Natural killer cell (primary cell): ENCODE results near the gene LCE1E. TPM values are rescaled to one million over a fixed set of nuclear protein-coding genes. Genes with fewer than 3 reads are reported as not detected.

Source experiments
- ATAC-seq, 3 donors: fragments of 150-1000 bp in 2 of 3; fragments of 200-7000 bp in 1 of 3; cut with Tn5 transposase; 1 replicate in 1 of 3; 2 replicates in 2 of 3; pipeline ENCODE4 v1.10.0; 2021; ENCODE audit warnings: mild to moderate bottlenecking in 2 of 3, moderate library complexity in 2 of 3
- DNase-seq, 2 donors: peaks; one replicate each; pipeline versions ENCODE4 v3.0.0 to v3.0.0-alpha.2; 2013 to 2021; ENCODE audit warnings: mixed read lengths in 1 of 2
- H3K27ac ChIP-seq: one replicate; pipeline ENCODE4 v1.5.1; 2013; ENCODE audit warnings: mild to moderate bottlenecking, low read length
- H3K27me3 ChIP-seq: one replicate; pipeline ENCODE4 v1.6.1; 2013; ENCODE audit warnings: low read length; ENCODE audit not compliant: control insufficient read depth, insufficient read depth
- H3K36me3 ChIP-seq: one replicate; pipeline ENCODE4 v1.6.1; 2013; ENCODE audit warnings: low read length; ENCODE audit not compliant: control insufficient read depth, insufficient read depth
- H3K4me1 ChIP-seq: one replicate; pipeline ENCODE4 v1.6.1; 2013; ENCODE audit warnings: low read length; ENCODE audit not compliant: control insufficient read depth, insufficient read depth
- H3K4me3 ChIP-seq: one replicate; pipeline ENCODE4 v1.5.1; 2013; ENCODE audit warnings: low read length
- H3K9me3 ChIP-seq: one replicate; pipeline ENCODE4 v1.6.1; 2013; ENCODE audit warnings: low read length; ENCODE audit not compliant: control insufficient read depth, insufficient read depth
- H3K27ac Mint-ChIP-seq, 2 donors: one replicate each; pipeline ENCODE4 v1.8.0; 2022; ENCODE audit warnings: mild to moderate bottlenecking in 2 of 2, mixed read lengths in 2 of 2, moderate library complexity in 1 of 2
- H3K27me3 Mint-ChIP-seq, 2 donors: one replicate each; pipeline ENCODE4 v1.8.0; 2022; ENCODE audit warnings: low read depth in 2 of 2, mixed read lengths in 2 of 2
- H3K36me3 Mint-ChIP-seq: one replicate; pipeline ENCODE4 v1.8.0; 2022; ENCODE audit warnings: mixed read lengths
- H3K4me1 Mint-ChIP-seq, 2 donors: one replicate each; pipeline ENCODE4 v1.8.0; 2022; ENCODE audit warnings: mixed read lengths in 2 of 2
- H3K4me3 Mint-ChIP-seq: one replicate; pipeline ENCODE4 v1.8.0; 2022; ENCODE audit warnings: mild to moderate bottlenecking, moderate library complexity, mixed read lengths
- H3K9me3 Mint-ChIP-seq, 2 donors: one replicate each; pipeline ENCODE4 v1.8.0; 2022; ENCODE audit warnings: mixed read lengths in 2 of 2
- WGBS: methylation state at CpG from one replicate; pipeline ENCODE4 v1.1.7; 2013; ENCODE audit warnings: missing lambda C conversion rate; ENCODE audit not compliant: insufficient coverage; 5-methylcytosine and 5-hydroxymethylcytosine counted together
- intact Hi-C: fragments of 100-400 bp; cut with micrococcal nuclease; formaldehyde crosslinking; loops from one replicate; pipeline ENCODE4 v1.14.2; 2022
- total RNA-seq, 4 donors: library from RNA; stranded (reverse); fragments of 120-200 nt in 1 of 4; gene quantifications; one replicate each; pipeline versions ENCODE4 v1.2.3 to v1.2.4, GENCODE V29; 2013 to 2022
- TF ChIP-seq, protein P1 (sequence below): fragments of 200-600 bp; IDR thresholded peaks from one replicate; pipeline ENCODE4 v1.8.0; 2022; ENCODE audit warnings: antibody characterized with exemption

The LCE1E gene
- total RNA-seq, 3 donors from 2014 or later (not counting 1 experiment from before 2014, with no cell fraction given), result not detected

DNA sequence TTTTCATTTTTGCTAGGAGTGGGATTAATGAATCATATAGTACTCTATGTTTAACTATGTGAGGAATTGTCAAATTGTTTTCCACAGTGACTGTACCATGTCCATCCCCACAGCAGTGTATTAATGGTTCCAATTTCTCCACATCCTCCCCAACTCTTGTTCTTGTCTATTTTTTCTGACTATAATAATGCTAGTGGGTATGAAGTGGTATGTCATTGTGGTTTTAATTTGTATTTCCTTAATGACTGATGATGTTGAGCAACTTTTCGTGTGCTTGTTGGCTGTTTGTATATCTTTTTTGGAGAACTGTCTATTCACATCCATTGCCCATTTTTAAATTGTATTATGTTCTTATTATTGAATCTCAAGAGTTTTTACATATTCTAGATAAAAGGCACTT, 38.2 kb upstream of the LCE1E start:
- H3K4me1 ChIP-seq, result no peaks in the 10 kb centered on the region
- Mint-ChIP-seq H3K27ac (no peak overlapping the region), H3K9me3 (peaks cover 0 to 5% of the 10 kb centered on the region in 2 donors), H3K36me3 (no peaks in the 10 kb centered on the region), H3K27me3 (peaks cover 33 to 80% of the 10 kb centered on the region in 2 donors), H3K4me3 (no peak overlapping the region), H3K4me1 (no peaks in the 10 kb centered on the region)
- intact Hi-C loops, result no loop called here
- H3K36me3 ChIP-seq, result no peaks in the 10 kb centered on the region
- ATAC-seq (no peak), DNase-seq (no peak)
- TF ChIP-seq, protein P1, sequence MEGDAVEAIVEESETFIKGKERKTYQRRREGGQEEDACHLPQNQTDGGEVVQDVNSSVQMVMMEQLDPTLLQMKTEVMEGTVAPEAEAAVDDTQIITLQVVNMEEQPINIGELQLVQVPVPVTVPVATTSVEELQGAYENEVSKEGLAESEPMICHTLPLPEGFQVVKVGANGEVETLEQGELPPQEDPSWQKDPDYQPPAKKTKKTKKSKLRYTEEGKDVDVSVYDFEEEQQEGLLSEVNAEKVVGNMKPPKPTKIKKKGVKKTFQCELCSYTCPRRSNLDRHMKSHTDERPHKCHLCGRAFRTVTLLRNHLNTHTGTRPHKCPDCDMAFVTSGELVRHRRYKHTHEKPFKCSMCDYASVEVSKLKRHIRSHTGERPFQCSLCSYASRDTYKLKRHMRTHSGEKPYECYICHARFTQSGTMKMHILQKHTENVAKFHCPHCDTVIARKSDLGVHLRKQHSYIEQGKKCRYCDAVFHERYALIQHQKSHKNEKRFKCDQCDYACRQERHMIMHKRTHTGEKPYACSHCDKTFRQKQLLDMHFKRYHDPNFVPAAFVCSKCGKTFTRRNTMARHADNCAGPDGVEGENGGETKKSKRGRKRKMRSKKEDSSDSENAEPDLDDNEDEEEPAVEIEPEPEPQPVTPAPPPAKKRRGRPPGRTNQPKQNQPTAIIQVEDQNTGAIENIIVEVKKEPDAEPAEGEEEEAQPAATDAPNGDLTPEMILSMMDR, result no peak
- no CpG with 5 or more reads among the region's 1 CpG for WGBS
- H3K27me3 ChIP-seq, result no peaks in the 10 kb centered on the region
- no peaks in the 10 kb centered on the region for H3K9me3 ChIP-seq
- H3K27ac ChIP-seq, result no peak overlapping the region
- no peak overlapping the region for H3K4me3 ChIP-seq

GRCh38 chr1:152752225-152752624, 33.8 kb upstream of the LCE1E start:
- no peak overlapping the region for H3K27ac Mint-ChIP-seq
- H3K9me3 Mint-ChIP-seq, result no peaks in the 10 kb centered on the region
- no peaks in the 10 kb centered on the region for H3K36me3 ChIP-seq
- no peak for ATAC-seq
- no peaks in the 10 kb centered on the region for H3K4me1 ChIP-seq
- intact Hi-C loops, result no loop called here
- no peak overlapping the region for H3K4me3 ChIP-seq
- no peaks in the 10 kb centered on the region for H3K9me3 ChIP-seq
- TF ChIP-seq, protein P1, result no peak
- WGBS, result 62% methylated on average over 1 of the region's 1 CpG
- H3K27me3 Mint-ChIP-seq, result peaks cover 26 to 74% of the 10 kb centered on the region in 2 donors
- DNase-seq, result no peak
- H3K4me3 Mint-ChIP-seq, result no peak overlapping the region
- H3K27ac ChIP-seq, result no peak overlapping the region
- no peaks in the 10 kb centered on the region for H3K4me1 Mint-ChIP-seq
- H3K36me3 Mint-ChIP-seq, result no peaks in the 10 kb centered on the region
- peaks cover 2% of the 10 kb centered on the region for H3K27me3 ChIP-seq

- H3K27me3 Mint-ChIP-seq, result peaks cover 24 to 62% of the 10 kb centered on the region in 2 donors
- H3K4me3 Mint-ChIP-seq, result no peak overlapping the region
- H3K36me3 Mint-ChIP-seq, result no peaks in the 10 kb centered on the region
- H3K27ac Mint-ChIP-seq, result no peak overlapping the region
- Histone ChIP-seq H3K9me3 (no peaks in the 10 kb centered on the region), H3K36me3 (no peaks in the 10 kb centered on the region), H3K27ac (no peak overlapping the region), H3K27me3 (peaks cover 2% of the 10 kb centered on the region), H3K4me3 (no peak overlapping the region), H3K4me1 (no peaks in the 10 kb centered on the region)
- TF ChIP-seq, protein P1, result no peak
- no peaks in the 10 kb centered on the region for H3K9me3 Mint-ChIP-seq
- no peak for ATAC-seq
- no peak for DNase-seq
- H3K4me1 Mint-ChIP-seq, result no peaks in the 10 kb centered on the region
- 33% methylated on average over 1 of the region's 1 CpG for WGBS
- intact Hi-C loops, result no loop called here
These were observed 32.5 kb upstream of the LCE1E start for GRCh38 chr1:152753586-152753985.

- H3K4me3 Mint-ChIP-seq, result no peak overlapping the region
- no peaks in the 10 kb centered on the region for H3K9me3 ChIP-seq
- intact Hi-C loops, result no loop called here
- no peaks in the 10 kb centered on the region for H3K9me3 Mint-ChIP-seq
- no CpG with 5 or more reads among the region's 2 CpGs for WGBS
- no peak overlapping the region for H3K4me3 ChIP-seq
- H3K4me1 ChIP-seq, result no peaks in the 10 kb centered on the region
- H3K27me3 ChIP-seq, result peaks cover 2% of the 10 kb centered on the region
- no peak for DNase-seq
- no peaks in the 10 kb centered on the region for H3K4me1 Mint-ChIP-seq
- peaks cover 12 to 46% of the 10 kb centered on the region in 2 donors for H3K27me3 Mint-ChIP-seq
- no peaks in the 10 kb centered on the region for H3K36me3 Mint-ChIP-seq
- TF ChIP-seq, protein P1, result no peak
- H3K36me3 ChIP-seq, result no peaks in the 10 kb centered on the region
- no peak overlapping the region for H3K27ac Mint-ChIP-seq
- no peak overlapping the region for H3K27ac ChIP-seq
- ATAC-seq, result no peak
These were observed 29.2 kb upstream of the LCE1E start for GRCh38 chr1:152756872-152757271.
